Measurements from ENCODE around the gene PNO1. TPM values are rescaled to one million over a fixed set of nuclear protein-coding genes. Genes with fewer than 3 reads are reported as not detected.

PNO1 gene
- polyA plus RNA-seq (2011; rRNA removed), result 50.1 and 63.2 TPM in 2 replicates
- polyA plus RNA-seq (2012; cell fraction: cytosol; rRNA removed), result 31.7 and 32.7 TPM in 2 replicates
- polyA plus RNA-seq (2012; cell fraction: nucleus; rRNA removed), result 11.6 and 14.9 TPM in 2 replicates
- polyA plus RNA-seq (2017; fragmentation: RNase III; extraction: RNeasy Plus Mini Kit Qiagen cat#74134 plus additional on column Dnase treatment), result 49.0 to 59.8 TPM (median 57.7 TPM) in 3 replicates
- 9.3 and 9.8 TPM in 2 replicates for polyA minus RNA-seq (2011; rRNA and poly(A)+ RNA removed)

DNA sequence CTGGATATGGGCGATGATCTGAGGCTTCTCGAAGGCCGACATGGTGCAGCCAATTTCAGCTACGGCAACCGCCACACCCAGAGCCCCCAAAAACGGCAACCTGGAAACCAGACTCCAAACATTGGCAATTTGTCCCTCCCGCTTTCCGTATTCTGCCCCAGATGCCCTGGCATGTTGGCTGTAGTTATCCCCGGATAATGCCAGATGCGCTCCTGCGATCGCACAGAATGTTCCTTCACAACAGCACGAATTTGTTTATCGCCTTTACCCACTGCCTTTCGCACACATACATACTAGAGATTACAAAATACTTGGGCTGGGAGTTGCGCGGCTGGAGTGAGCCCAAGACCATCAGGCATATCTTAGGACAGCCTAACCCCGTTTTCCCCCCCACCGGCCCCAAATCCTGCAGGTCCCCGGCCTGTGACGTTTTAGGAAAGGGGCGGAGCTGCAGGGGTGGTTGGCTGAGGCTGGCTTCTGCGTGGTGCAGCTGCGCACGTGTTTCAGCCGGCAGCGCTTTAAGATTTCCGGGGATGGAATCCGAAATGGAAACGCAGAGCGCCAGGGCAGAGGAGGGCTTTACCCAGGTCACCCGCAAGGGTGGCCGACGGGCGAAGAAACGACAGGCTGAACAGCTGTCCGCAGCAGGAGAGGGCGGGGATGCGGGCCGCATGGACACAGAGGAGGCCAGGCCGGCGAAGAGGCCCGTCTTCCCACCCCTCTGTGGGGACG lies at the start of gene PNO1:
Gene PNO1, plus strand, starts transcription at position 487 of the 732 bp plus-strand sequence. Its CDS starts 47 bp downstream, at position 534.
- ChIA-PET POLR2A (interaction anchor here (0.6 to 1.7 kb wide), 13 partner anchors 9 to 95 kb away, joined by 3 to 17 read pairs (median 4); partner anchors contain the start of genes C1D and PPP3R1), CTCF (interaction anchor here (0.8 to 2.1 kb wide), 13 partner anchors 11 to 284 kb away, joined by 3 to 12 read pairs (median 4); no protein-coding TSS in a partner anchor)
- H3K27ac ChIP-seq, result peak within 1 kb of the TSS; percentile 91 to 93
- peak within 1 kb of the TSS; percentile 75 for H3K4me3 ChIP-seq
- H3K9me3 ChIP-seq, result no peaks in the 10 kb centered on the region
- no peak for FAIRE-seq
- peak within 1 kb of the TSS; percentile 73 for H3K4me2 ChIP-seq
- WGBS (ENCODE audit: missing lambda C conversion rate), result 2% methylated on average over 37 of the region's 44 CpGs
- peak; percentile 95 to 97 for DNase-seq (ENCODE audit: low read depth in 1 of 2, low spot score in 1 of 2)
- peak; percentile 89 to 94 for ATAC-seq
- H3K4me1 ChIP-seq, result peaks cover 18% of the 10 kb centered on the region
- TF ChIP-seq, protein P1, sequence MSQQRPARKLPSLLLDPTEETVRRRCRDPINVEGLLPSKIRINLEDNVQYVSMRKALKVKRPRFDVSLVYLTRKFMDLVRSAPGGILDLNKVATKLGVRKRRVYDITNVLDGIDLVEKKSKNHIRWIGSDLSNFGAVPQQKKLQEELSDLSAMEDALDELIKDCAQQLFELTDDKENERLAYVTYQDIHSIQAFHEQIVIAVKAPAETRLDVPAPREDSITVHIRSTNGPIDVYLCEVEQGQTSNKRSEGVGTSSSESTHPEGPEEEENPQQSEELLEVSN (IDR thresholded peaks at IDR 0.05; ENCODE audit: borderline replicate concordance, low read depth), result peak; percentile 61; the same call in 1 of the 2 replicates
- TF ChIP-seq MAZ (IDR thresholded peaks at IDR 0.05; ENCODE audit: borderline replicate concordance, low read depth, low read length), result peak; percentile 72; the same call in 1 of the 2 replicates
- no peak for TF ChIP-seq TP53 (CRISPR knock-in tag; IDR thresholded peaks at IDR 0.05)
- no peak; the same call in 1 of the 2 replicates for TF ChIP-seq GATA3 (IDR thresholded peaks at IDR 0.05; ENCODE audit: borderline replicate concordance)
- TF ChIP-seq NPAS2 (CRISPR knock-in tag; IDR thresholded peaks at IDR 0.05; ENCODE audit: borderline replicate concordance), result peak; percentile 17; the same call in 1 of the 2 replicates
- TF ChIP-seq KDM1A (IDR thresholded peaks at IDR 0.05; ENCODE audit: low read depth), result peak; percentile 68; the same call in 1 of the 2 replicates
- TF ChIP-seq, protein P2, sequence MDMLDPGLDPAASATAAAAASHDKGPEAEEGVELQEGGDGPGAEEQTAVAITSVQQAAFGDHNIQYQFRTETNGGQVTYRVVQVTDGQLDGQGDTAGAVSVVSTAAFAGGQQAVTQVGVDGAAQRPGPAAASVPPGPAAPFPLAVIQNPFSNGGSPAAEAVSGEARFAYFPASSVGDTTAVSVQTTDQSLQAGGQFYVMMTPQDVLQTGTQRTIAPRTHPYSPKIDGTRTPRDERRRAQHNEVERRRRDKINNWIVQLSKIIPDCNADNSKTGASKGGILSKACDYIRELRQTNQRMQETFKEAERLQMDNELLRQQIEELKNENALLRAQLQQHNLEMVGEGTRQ (IDR thresholded peaks at IDR 0.05), result peak; percentile 68
- TF ChIP-seq, protein P3, sequence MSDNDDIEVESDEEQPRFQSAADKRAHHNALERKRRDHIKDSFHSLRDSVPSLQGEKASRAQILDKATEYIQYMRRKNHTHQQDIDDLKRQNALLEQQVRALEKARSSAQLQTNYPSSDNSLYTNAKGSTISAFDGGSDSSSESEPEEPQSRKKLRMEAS (IDR thresholded peaks at IDR 0.05), result peak; percentile 99
- no peak for TF ChIP-seq SREBF2 (IDR thresholded peaks at IDR 0.05)
- no peak for TF ChIP-seq EP300 (IDR thresholded peaks at IDR 0.05)
- no peak for TF ChIP-seq NR3C1 (IDR thresholded peaks at IDR 0.05)
- TF ChIP-seq POLR2A (IDR thresholded peaks at IDR 0.05; ENCODE audit: low read length), result peak; percentile 59
- no peak for TF ChIP-seq FOSB (CRISPR knock-in tag; IDR thresholded peaks at IDR 0.05)
- TF ChIP-seq JUN (IDR thresholded peaks at IDR 0.05), result peak; percentile 97 to 99
- TF ChIP-seq PHF8 (IDR thresholded peaks at IDR 0.05; ENCODE audit: borderline replicate concordance, low read depth), result peak; percentile 93
- peak; percentile 9; the same call in 1 of the 3 replicates for TF ChIP-seq SMC3 (IDR thresholded peaks at IDR 0.05)
- peak; percentile 95; the same call in 1 of the 2 replicates for TF ChIP-seq MYC (IDR thresholded peaks at IDR 0.05; ENCODE audit: borderline replicate concordance, low read length)
- TF ChIP-seq BHLHE40 (IDR thresholded peaks at IDR 0.05; ENCODE audit: low read depth, low read length), result peak; percentile 67
- TF ChIP-seq, protein P4, sequence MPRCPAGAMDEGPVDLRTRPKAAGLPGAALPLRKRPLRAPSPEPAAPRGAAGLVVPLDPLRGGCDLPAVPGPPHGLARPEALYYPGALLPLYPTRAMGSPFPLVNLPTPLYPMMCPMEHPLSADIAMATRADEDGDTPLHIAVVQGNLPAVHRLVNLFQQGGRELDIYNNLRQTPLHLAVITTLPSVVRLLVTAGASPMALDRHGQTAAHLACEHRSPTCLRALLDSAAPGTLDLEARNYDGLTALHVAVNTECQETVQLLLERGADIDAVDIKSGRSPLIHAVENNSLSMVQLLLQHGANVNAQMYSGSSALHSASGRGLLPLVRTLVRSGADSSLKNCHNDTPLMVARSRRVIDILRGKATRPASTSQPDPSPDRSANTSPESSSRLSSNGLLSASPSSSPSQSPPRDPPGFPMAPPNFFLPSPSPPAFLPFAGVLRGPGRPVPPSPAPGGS (IDR thresholded peaks at IDR 0.05), result peak; percentile 56; the same call in 1 of the 3 replicates
- TF ChIP-seq NFE2L2 (conservative IDR thresholded peaks at IDR 0.05; ENCODE audit: low read length), result no peak; the same call in 1 of the 2 replicates

DNA sequence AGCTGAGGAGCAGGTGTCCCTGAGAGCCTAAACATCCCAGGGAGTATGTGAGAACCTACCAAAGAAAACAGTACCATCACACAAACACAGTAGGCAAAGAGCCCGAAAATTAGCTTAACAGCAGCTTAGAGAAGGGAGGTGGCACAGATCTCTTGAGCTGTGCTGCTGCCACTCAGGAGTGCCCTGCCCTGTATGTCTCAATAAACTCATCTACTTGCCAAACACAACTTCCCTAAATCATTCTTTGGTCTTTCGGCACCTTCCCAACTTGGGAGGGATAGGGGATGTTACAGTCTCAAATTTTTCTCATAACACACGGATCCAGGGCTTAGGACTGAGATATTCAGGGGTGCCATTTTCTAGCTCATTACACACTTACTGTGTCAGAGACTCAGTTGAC lies 49.6 kb upstream of the PNO1 start:
- Histone ChIP-seq H3K4me3 (no peak overlapping the region), H3K4me2 (no peak overlapping the region), H3K27ac (no peak overlapping the region), H3K4me1 (0 out of 3 replicates have a peak, but pooled peaks cover 5% of the 10 kb centered on the region), H3K9me3 (no peaks in the 10 kb centered on the region)
- WGBS (ENCODE audit: missing lambda C conversion rate), result 61% methylated on average over 3 of the region's 3 CpGs
- ChIA-PET POLR2A (no interaction called here), CTCF (interaction anchor here (0.7 to 3.5 kb wide), 4 partner anchors 9 to 174 kb away, joined by 3 to 23 read pairs (median 3); no protein-coding TSS in a partner anchor)
- ATAC-seq (peak in 1 of 2 experiments; percentile 17; a peak in 1 of 6 replicates), FAIRE-seq (no peak), DNase-seq (ENCODE audit: low read depth in 1 of 2, low spot score in 1 of 2) (no peak)
- TF ChIP-seq FOSB (CRISPR knock-in tag; IDR thresholded peaks at IDR 0.05) (no peak), EHF (CRISPR knock-in tag; IDR thresholded peaks at IDR 0.05) (no peak), CBX8 (IDR thresholded peaks at IDR 0.05) (no peak), RCOR1 (IDR thresholded peaks at IDR 0.05; ENCODE audit: low read depth, low read length) (no peak), HOXB13 (CRISPR knock-in tag; IDR thresholded peaks at IDR 0.05; ENCODE audit: low read depth) (no peak), MAZ (IDR thresholded peaks at IDR 0.05; ENCODE audit: borderline replicate concordance, low read depth, low read length) (no peak), BHLHE40 (IDR thresholded peaks at IDR 0.05; ENCODE audit: low read depth, low read length) (no peak), EP300 (IDR thresholded peaks at IDR 0.05) (no peak), TFCP2L1 (CRISPR knock-in tag; IDR thresholded peaks at IDR 0.05) (no peak)
- TF ChIP-seq, protein P5, sequence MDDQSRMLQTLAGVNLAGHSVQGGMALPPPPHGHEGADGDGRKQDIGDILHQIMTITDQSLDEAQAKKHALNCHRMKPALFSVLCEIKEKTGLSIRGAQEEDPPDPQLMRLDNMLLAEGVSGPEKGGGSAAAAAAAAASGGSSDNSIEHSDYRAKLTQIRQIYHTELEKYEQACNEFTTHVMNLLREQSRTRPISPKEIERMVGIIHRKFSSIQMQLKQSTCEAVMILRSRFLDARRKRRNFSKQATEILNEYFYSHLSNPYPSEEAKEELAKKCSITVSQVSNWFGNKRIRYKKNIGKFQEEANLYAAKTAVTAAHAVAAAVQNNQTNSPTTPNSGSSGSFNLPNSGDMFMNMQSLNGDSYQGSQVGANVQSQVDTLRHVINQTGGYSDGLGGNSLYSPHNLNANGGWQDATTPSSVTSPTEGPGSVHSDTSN (IDR thresholded peaks at IDR 0.05), result no peak
- TF ChIP-seq, protein P6, sequence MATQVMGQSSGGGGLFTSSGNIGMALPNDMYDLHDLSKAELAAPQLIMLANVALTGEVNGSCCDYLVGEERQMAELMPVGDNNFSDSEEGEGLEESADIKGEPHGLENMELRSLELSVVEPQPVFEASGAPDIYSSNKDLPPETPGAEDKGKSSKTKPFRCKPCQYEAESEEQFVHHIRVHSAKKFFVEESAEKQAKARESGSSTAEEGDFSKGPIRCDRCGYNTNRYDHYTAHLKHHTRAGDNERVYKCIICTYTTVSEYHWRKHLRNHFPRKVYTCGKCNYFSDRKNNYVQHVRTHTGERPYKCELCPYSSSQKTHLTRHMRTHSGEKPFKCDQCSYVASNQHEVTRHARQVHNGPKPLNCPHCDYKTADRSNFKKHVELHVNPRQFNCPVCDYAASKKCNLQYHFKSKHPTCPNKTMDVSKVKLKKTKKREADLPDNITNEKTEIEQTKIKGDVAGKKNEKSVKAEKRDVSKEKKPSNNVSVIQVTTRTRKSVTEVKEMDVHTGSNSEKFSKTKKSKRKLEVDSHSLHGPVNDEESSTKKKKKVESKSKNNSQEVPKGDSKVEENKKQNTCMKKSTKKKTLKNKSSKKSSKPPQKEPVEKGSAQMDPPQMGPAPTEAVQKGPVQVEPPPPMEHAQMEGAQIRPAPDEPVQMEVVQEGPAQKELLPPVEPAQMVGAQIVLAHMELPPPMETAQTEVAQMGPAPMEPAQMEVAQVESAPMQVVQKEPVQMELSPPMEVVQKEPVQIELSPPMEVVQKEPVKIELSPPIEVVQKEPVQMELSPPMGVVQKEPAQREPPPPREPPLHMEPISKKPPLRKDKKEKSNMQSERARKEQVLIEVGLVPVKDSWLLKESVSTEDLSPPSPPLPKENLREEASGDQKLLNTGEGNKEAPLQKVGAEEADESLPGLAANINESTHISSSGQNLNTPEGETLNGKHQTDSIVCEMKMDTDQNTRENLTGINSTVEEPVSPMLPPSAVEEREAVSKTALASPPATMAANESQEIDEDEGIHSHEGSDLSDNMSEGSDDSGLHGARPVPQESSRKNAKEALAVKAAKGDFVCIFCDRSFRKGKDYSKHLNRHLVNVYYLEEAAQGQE (IDR thresholded peaks at IDR 0.05), result no peak
- TF ChIP-seq, protein P7, sequence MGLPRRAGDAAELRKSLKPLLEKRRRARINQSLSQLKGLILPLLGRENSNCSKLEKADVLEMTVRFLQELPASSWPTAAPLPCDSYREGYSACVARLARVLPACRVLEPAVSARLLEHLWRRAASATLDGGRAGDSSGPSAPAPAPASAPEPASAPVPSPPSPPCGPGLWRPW (IDR thresholded peaks at IDR 0.05), result no peak

All from A549 (cell line).